Mucosa of descending colon (tissue), 3 donors: Measurements from ENCODE around the gene TTLL9. TPM values are rescaled to one million over a fixed set of nuclear protein-coding genes. Genes with fewer than 3 reads are reported as not detected.
"Not testable (repeated sequence)": the region's sequence is repeated elsewhere in the genome, so short reads cannot be mapped to it uniquely, and the experiment has no call there.

Source experiments
- ATAC-seq: fragments of 200-7000 bp; cut with Tn5 transposase; one replicate; pipeline ENCODE4 v1.9.1; 2020; ENCODE audit warnings: mild to moderate bottlenecking, moderate library complexity
- DNase-seq, 3 donors: peaks; one replicate each; pipeline ENCODE4 v3.0.0-alpha.2; 2020
- H3K36me3 ChIP-seq: fragments of 200-600 bp; one replicate; pipeline ENCODE4 v1.8.0; 2021; ENCODE audit warnings: low read depth, mild to moderate bottlenecking
- H3K4me1 ChIP-seq: fragments of 200-600 bp; one replicate; pipeline ENCODE4 v1.8.0; 2021; ENCODE audit warnings: low read depth, mild to moderate bottlenecking
- H3K4me3 ChIP-seq: fragments of 200-600 bp; one replicate; pipeline ENCODE4 v1.8.0; 2021; ENCODE audit warnings: mild to moderate bottlenecking
- H3K9me3 ChIP-seq: fragments of 200-600 bp; one replicate; pipeline ENCODE4 v1.8.0; 2021; ENCODE audit warnings: mild to moderate bottlenecking
- intact Hi-C, 2 donors: fragments of 100-400 bp; cut with DNase I in 1 of 2; cut with micrococcal nuclease in 1 of 2; formaldehyde crosslinking; loops; one replicate each; pipeline versions ENCODE4 v1.11.0 to v1.11.1; 2022; cut with DNase I, micrococcal nuclease
- total RNA-seq, 3 donors: library from RNA; stranded (reverse); fragmentation: NEBNext Ultra II Directional in 2 of 3; extraction: Animal tissue kit (Norgen Biotek cat#: 25700) in 2 of 3; gene quantifications; one replicate each; pipeline versions ENCODE4 v1.2.1 to v1.2.4, GENCODE V29; 2021 to 2023
- TF ChIP-seq, protein P1 (sequence below): fragments of 200-600 bp; IDR thresholded peaks from one replicate; pipeline ENCODE4 v1.8.0; 2022; ENCODE audit warnings: antibody characterized with exemption, mild to moderate bottlenecking
- donor health status: DM: no; HTN: no; CAD: no; lungs with moderate emphysema.
- donor health status: DM: no; HTN: no; CAD: no.
- donor health status: DM: no; HTN: yes; CAD: no.

TTLL9 gene
- total RNA-seq, 3 donors from 2014 or later = 0.25 TPM; not detected in 2

GRCh38 chr20:31824125-31824485, 46.3 kb upstream of the TTLL9 start:
- intact Hi-C loops = loop anchor here in 1 of 2 donors (5.0 kb wide), 1 partner anchor 213 kb away; no protein-coding TSS in a partner anchor
- Histone ChIP-seq H3K4me1 (no peaks in the 10 kb centered on the region), H3K9me3 (no peaks in the 10 kb centered on the region), H3K4me3 (no peak overlapping the region), H3K36me3 (no peaks in the 10 kb centered on the region)
- ATAC-seq = no peak
- no peak for DNase-seq
- TF ChIP-seq, protein P1, sequence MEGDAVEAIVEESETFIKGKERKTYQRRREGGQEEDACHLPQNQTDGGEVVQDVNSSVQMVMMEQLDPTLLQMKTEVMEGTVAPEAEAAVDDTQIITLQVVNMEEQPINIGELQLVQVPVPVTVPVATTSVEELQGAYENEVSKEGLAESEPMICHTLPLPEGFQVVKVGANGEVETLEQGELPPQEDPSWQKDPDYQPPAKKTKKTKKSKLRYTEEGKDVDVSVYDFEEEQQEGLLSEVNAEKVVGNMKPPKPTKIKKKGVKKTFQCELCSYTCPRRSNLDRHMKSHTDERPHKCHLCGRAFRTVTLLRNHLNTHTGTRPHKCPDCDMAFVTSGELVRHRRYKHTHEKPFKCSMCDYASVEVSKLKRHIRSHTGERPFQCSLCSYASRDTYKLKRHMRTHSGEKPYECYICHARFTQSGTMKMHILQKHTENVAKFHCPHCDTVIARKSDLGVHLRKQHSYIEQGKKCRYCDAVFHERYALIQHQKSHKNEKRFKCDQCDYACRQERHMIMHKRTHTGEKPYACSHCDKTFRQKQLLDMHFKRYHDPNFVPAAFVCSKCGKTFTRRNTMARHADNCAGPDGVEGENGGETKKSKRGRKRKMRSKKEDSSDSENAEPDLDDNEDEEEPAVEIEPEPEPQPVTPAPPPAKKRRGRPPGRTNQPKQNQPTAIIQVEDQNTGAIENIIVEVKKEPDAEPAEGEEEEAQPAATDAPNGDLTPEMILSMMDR = no peak

DNA sequence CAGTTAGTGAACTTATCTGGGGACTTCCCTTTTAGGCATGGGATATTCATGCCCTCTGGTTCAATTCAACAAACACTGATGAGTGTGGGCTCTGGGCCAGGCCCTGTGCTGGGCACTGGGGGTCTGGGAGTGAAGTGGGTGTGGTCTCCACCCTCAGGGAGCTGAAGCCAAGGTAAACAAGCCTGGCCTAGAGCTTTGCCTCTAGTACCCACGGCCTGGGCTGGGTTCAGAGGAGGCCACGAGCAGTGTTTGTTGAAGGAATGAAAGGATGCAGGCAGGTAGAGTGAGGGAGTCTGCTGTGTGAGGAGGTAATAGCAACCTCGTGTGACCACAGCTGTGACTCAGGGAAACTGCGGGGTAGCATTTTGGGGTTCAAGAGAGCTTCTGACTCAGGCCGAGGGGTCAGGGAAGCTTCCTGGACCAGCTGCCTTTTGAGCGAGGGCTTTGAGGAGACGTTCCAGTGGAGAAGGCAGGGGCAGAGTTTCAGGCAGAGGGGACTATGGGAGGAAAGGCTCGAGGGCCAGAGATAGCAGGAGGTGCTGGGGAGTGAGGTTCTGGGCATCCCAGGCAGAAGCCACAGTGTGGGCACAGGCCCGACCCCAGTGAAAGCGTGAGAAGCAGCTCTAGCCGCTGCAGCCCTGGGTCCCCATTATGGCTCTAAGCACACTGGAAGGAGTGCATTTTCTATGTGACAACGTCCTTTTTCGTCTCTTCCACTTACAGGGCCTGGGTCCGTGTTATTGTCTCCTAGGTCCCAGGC, 45.7 kb upstream of the TTLL9 start:
- no peaks in the 10 kb centered on the region for H3K9me3 ChIP-seq
- H3K36me3 ChIP-seq = no peaks in the 10 kb centered on the region
- ATAC-seq (no peak), DNase-seq (no peak)
- intact Hi-C loops = loop anchor here in 1 of 2 donors (5.0 kb wide), 1 partner anchor 213 kb away; no protein-coding TSS in a partner anchor
- H3K4me1 ChIP-seq = no peaks in the 10 kb centered on the region
- no peak overlapping the region for H3K4me3 ChIP-seq
- TF ChIP-seq, protein P1 = no peak

- TF ChIP-seq, protein P1 = no peak
- no peaks in the 10 kb centered on the region for H3K9me3 ChIP-seq
- ATAC-seq (no peak), DNase-seq (no peak)
- no peaks in the 10 kb centered on the region for H3K4me1 ChIP-seq
- no peak overlapping the region for H3K4me3 ChIP-seq
- no peaks in the 10 kb centered on the region for H3K36me3 ChIP-seq
- intact Hi-C loops = no loop called here
Observed at GRCh38 chr20:31826074-31826473, 44.4 kb upstream of the TTLL9 start.

DNA sequence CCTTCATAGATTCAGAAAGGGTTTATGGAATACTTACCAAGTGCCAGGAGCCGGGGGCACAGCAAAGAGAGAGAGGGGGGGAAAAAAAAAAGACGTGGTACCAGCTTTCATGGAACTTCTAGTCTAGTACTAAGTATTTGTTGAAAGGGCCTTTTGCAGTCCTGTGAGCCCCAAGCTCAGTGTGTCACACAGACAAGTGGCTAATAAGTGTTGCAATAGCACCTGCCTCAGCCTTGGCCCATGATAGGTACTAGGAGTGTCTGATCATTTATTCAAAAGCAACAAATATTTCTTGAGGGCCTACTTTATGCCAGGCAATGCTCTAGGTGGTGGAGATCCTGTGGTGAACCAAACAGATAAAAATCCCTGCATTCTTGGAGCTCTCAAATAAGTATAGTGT, 43.4 kb upstream of the TTLL9 start:
- TF ChIP-seq, protein P1 = no peak
- intact Hi-C loops = no loop called here
- H3K36me3 ChIP-seq = no peaks in the 10 kb centered on the region
- no peak overlapping the region for H3K4me3 ChIP-seq
- DNase-seq (no peak), ATAC-seq (no peak)
- no peaks in the 10 kb centered on the region for H3K4me1 ChIP-seq
- no peaks in the 10 kb centered on the region for H3K9me3 ChIP-seq

DNA sequence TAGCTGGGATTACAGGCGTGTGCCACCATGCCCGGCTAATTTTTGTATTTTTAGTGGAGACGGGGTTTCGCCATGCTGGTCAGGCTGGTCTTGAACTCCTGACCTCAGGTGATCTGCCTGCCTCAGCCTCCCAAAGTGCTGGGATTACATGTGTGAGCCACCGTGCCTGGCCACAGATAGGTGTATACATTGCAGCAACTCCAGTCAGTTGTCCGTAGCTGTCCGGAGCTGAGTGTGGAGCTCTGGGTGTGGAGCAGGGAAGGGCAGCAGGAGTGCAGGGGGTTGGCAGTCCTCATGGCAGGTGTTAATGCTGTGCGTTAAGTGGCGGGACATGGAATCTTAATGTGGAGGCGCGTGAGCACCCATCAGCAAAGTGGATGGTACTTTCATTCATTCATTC, 42.4 kb upstream of the TTLL9 start:
- H3K9me3 ChIP-seq, H3K4me3 ChIP-seq, ATAC-seq, H3K36me3 ChIP-seq, DNase-seq, intact Hi-C loops, H3K4me1 ChIP-seq: not testable (repeated sequence)

DNA sequence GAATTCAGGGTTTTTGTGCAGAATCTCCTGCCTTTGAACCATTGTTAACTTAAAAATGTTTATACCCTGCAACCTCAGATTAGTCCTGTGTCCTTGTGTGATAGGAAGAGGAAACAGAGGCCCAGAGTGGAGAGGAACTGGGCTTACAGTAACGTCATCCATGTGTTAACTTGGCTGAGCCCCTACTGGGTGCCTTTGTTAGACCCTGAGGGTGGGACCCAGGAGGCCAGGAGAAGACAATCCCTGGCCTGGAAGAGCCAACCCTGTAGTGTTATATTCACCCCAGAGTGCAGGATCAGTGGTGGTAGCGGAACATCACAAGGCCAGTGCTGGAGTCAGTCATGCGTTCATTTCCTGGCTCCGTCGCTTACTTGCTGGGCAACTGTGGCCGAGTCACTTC, 40.7 kb upstream of the TTLL9 start:
- Histone ChIP-seq H3K4me3 (no peak overlapping the region), H3K36me3 (no peaks in the 10 kb centered on the region), H3K4me1 (no peaks in the 10 kb centered on the region), H3K9me3 (no peaks in the 10 kb centered on the region)
- DNase-seq (no peak), ATAC-seq (no peak)
- intact Hi-C loops = no loop called here
- TF ChIP-seq, protein P1 = no peak
